GM18858 (cell line): ENCODE measurements around the gene WDR41.
A peak's percentile ranks its signal among the peaks of the same experiment; 100 is the strongest.
"Not testable (repeated sequence)": the region's sequence is repeated elsewhere in the genome, so short reads cannot be mapped to it uniquely, and the experiment has no call there.

Experiments used
- ATAC-seq: cut with Tn5 transposase; IDR thresholded peaks from one replicate; pipeline ENCODE4 v1.9.1; 2021; ENCODE audit not compliant: unreplicated experiment

WDR41 gene, protein sequence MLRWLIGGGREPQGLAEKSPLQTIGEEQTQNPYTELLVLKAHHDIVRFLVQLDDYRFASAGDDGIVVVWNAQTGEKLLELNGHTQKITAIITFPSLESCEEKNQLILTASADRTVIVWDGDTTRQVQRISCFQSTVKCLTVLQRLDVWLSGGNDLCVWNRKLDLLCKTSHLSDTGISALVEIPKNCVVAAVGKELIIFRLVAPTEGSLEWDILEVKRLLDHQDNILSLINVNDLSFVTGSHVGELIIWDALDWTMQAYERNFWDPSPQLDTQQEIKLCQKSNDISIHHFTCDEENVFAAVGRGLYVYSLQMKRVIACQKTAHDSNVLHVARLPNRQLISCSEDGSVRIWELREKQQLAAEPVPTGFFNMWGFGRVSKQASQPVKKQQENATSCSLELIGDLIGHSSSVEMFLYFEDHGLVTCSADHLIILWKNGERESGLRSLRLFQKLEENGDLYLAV

GRCh38 chr5:77491783-77492652 is at the start of gene WDR41:
TSS of gene WDR41 (minus strand) at chr5:77492316. CDS start at chr5:77492220, 96 bp downstream.
- ATAC-seq = peak; percentile 78

DNA sequence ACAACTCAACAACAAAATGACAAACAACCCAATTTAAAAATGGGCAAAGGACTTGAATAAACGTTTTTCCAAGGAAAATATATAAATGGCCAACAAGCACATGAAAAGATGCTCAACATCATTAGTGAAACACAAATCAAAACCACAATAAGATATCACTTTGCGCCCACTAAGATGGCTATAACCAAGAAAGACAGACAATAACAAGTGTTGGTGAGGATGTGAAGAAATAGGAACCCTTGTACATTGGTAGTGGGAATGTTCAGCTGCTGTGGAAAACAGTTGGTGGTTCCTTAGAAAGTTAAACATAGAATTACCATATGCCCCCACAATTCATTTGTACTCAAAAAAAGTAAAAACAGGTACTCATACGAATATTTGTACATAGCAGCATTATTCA is 39.2 kb upstream of the WDR41 start:
- no peak for ATAC-seq

- no peak for ATAC-seq
Measured at GRCh38 chr5:77518304-77518703, 26.2 kb upstream of the WDR41 start.

DNA sequence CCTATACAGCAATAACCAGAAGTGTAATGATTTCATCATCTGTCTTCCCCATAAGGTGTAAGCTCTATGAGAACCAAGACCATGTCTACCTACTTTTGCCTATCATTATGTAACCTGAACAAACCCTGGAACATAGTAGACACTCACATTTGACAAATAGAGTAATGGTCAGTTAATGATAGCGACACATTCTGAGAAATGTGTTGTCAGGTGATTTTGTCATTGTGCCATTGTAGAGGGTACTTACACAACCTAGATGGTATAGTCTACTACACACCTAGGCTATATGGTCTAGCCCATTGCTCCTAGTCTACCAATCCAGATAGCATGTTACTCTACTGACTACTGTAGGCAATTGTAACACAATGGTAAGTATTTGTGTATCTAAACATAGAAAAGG is 22.3 kb upstream of the WDR41 start:
- no peak for ATAC-seq

DNA sequence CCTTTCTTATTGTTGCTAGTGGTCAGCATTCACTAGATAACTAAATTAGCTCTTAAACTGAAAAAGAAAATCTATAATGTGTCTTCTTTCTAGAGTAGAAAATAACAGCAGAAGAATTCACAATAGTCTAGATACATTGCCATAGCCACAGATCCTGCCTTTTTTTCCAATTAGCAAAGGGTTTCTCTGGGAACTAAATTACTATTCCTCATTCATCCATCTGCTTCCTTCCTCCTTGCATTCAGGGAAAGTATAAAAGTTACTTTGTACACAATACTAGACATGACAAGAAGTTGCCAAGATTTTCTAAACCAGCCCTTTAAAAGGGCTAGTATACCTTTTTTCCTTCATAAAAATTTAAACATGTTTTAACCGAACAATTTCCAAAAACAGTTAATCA is 21.2 kb upstream of the WDR41 start:
- ATAC-seq = no peak

- ATAC-seq = not testable (repeated sequence)
Measured at GRCh38 chr5:77501132-77501531, 9.0 kb upstream of the WDR41 start.

DNA sequence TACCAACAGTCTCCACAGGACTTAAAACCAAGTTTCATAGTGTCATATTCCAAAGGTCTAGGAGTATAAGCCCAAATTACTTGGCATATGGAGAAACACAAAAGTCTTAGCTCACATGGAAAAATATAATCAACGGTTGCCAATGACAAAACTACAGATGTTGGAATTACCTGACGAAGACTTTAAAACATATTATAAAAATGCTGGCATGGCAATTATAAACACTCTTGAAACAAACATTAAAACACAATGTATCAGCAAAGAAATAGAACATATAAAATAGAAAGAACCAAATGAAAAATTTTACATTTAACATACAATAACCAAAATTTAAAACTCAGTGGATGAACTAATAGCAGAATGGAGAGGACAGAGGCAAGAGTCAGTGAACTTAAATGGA is 7.9 kb upstream of the WDR41 start:
- no peak for ATAC-seq

GRCh38 chr5:77499441-77499840 is 7.3 kb upstream of the WDR41 start:
- no peak for ATAC-seq

- no peak for ATAC-seq
Measured at GRCh38 chr5:77498952-77499351, 6.8 kb upstream of the WDR41 start.

- ATAC-seq = no peak
Measured at GRCh38 chr5:77494935-77495334, 2.8 kb upstream of the WDR41 start.

GRCh38 chr5:77492653-77493000 is 511 bp upstream of the WDR41 start:
- no peak for ATAC-seq

- ATAC-seq = not testable (repeated sequence)
Measured at GRCh38 chr5:77490741-77491344, 1.3 kb downstream of the WDR41 start.

- ATAC-seq = no peak
Measured at GRCh38 chr5:77486344-77486962, 5.7 kb downstream of the WDR41 start.

- no peak for ATAC-seq
Measured at GRCh38 chr5:77483682-77484081, 8.4 kb downstream of the WDR41 start.

- ATAC-seq = not testable (repeated sequence)
Measured at GRCh38 chr5:77475041-77475440, 17.1 kb downstream of the WDR41 start.

DNA sequence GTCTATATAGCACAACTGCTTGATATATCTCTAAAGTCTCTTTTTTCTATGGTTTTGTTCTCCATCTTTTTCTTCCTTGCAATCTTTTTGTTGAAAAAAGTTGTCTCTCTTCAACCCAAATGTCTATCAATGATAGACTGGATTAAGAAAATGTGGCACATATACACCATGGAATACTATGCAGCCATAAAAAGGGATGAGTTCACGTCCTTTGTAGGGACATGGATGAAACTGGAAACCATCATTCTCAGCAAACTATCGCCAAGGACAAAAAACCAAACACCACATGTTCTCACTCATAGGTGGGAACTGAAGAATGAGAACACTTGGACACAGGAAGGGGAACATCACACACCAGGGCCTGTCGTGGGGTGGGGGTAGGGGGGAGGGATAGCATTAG is 23.2 kb downstream of the WDR41 start:
- ATAC-seq = not testable (repeated sequence)

DNA sequence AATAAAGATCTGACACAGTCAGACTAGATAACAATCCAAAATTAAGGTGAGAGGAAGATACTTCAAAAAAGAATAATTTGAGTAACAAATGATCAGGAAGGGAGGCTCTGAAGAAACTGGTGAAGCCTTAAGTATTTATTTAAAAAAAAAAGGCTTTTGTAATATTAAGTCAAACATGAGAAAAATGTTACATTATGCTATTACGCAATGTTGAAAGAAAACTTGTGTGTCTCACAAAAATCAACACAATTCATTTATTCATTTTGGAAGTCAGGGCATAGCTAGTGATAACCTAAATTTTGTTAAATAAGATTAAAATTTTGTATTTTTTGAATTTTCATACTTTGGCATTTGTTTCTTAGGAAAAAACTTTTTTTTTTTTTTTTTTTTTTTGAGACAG is 28.2 kb downstream of the WDR41 start:
- no peak for ATAC-seq

DNA sequence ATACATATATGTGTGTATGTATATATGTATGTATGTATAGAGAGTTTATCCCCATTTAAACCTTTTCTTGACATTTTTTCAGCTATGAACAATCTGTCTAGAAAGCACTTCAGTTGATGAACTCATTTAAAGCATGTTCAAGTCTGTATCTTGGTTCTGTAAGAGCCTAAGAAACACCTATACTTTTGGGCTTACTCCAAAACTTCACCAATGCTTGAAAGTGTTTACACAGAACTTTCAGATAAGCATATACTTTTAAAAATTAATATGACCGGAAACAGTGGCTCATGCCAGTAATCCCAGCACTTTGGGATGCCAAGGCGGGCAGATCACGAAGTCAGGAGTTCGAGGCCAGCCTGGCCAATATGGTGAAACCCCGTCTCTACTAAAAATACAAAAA is 30.8 kb downstream of the WDR41 start:
- no peak for ATAC-seq

DNA sequence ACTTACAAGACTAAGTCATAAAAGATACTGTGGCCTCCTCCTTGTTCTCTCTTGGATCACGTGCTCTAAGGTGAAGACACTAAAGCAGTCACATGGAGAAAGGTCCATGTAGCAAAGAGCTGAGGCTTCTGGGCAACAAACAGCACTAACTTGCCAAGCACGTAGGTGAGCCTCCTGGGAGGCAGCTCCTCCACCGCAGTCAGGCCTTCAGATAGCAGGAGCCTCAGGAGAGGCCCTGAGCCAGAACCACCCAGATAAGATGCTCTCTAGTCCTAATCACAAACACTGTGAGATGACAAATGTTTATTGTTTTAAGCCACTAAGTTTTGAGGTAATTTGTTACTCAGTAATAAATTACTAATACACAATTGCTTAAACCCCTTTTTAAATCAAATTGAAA is 38.0 kb downstream of the WDR41 start:
- no peak for ATAC-seq

GRCh38 chr5:77452351-77452750 is 39.8 kb downstream of the WDR41 start:
- no peak for ATAC-seq

- ATAC-seq = no peak
Measured at GRCh38 chr5:77449981-77450380, 42.1 kb downstream of the WDR41 start.
